H9 (cell line): ENCODE data around the gene MRPS14. TPM values are rescaled to one million over a fixed set of nuclear protein-coding genes. Genes with fewer than 3 reads are reported as not detected.

ENCODE experiments used
- DNase-seq: peaks from one replicate; pipeline ENCODE4 v3.0.0-alpha.2; 2017
- H2AFZ ChIP-seq: one replicate; pipeline ENCODE4 v1.6.1; 2013; ENCODE audit warnings: mild to moderate bottlenecking, low read length, control low read depth, moderate library complexity
- H2AK5ac ChIP-seq: 2 replicates; pipeline ENCODE4 v1.6.1; 2013; ENCODE audit warnings: low read length, control low read depth, mixed read lengths; ENCODE audit not compliant: insufficient read length
- H2BK120ac ChIP-seq: one replicate; pipeline ENCODE4 v1.6.1; 2013; ENCODE audit warnings: low read depth, mild to moderate bottlenecking, low read length, control low read depth, inconsistent platforms; ENCODE audit not compliant: poor library complexity, severe bottlenecking
- H2BK12ac ChIP-seq: 2 replicates; pipeline ENCODE4 v1.6.1; 2013; ENCODE audit warnings: low read length, control low read depth, mixed read lengths, low read depth; ENCODE audit not compliant: insufficient read length
- H2BK15ac ChIP-seq: 2 replicates; pipeline ENCODE4 v1.6.1; 2013; ENCODE audit warnings: low read depth, low read length, control low read depth
- H2BK20ac ChIP-seq: one replicate; pipeline ENCODE4 v1.6.1; 2013; ENCODE audit warnings: low read depth, mild to moderate bottlenecking, low read length, control low read depth, inconsistent platforms; ENCODE audit not compliant: poor library complexity, severe bottlenecking
- H2BK5ac ChIP-seq: 2 replicates; pipeline ENCODE4 v1.6.1; 2013; ENCODE audit warnings: low read length, control low read depth, mixed read lengths; ENCODE audit not compliant: insufficient read length
- H3K14ac ChIP-seq: 2 replicates; pipeline ENCODE4 v1.6.1; 2013; ENCODE audit warnings: low read length, control low read depth; ENCODE audit not compliant: insufficient read depth
- H3K18ac ChIP-seq: 2 replicates; pipeline ENCODE4 v1.6.1; 2013; ENCODE audit warnings: low read depth, mild to moderate bottlenecking, mixed read lengths, low read length, control low read depth; ENCODE audit not compliant: insufficient read length
- H3K23ac ChIP-seq: 2 replicates; pipeline ENCODE4 v1.6.1; 2013; ENCODE audit warnings: low read length, control low read depth, mixed read lengths, low read depth; ENCODE audit not compliant: insufficient read length
- H3K23me2 ChIP-seq: 2 replicates; pipeline ENCODE4 v1.6.1; 2013; ENCODE audit warnings: low read depth, mild to moderate bottlenecking, mixed read lengths, low read length, control low read depth; ENCODE audit not compliant: insufficient read length, poor library complexity, severe bottlenecking
- H3K27ac ChIP-seq: 2 replicates; pipeline ENCODE4 v1.5.1; 2013; ENCODE audit warnings: low read length, control low read depth, mixed read lengths, low read depth; ENCODE audit not compliant: insufficient read length
- H3K27me3 ChIP-seq: 2 replicates; pipeline ENCODE4 v1.6.1; 2013; ENCODE audit warnings: low read length, control low read depth, inconsistent platforms; ENCODE audit not compliant: insufficient read depth
- H3K4ac ChIP-seq: 2 replicates; pipeline ENCODE4 v1.6.1; 2013; ENCODE audit warnings: low read depth, mild to moderate bottlenecking, control low read depth, inconsistent platforms, low read length, moderate library complexity
- H3K4me1 ChIP-seq: 2 replicates; pipeline ENCODE4 v1.6.1; 2013; ENCODE audit warnings: low read length, control low read depth, inconsistent platforms; ENCODE audit not compliant: insufficient read depth
- H3K4me2 ChIP-seq: 2 replicates; pipeline ENCODE4 v1.6.1; 2013; ENCODE audit warnings: low read length, control low read depth, mixed read lengths; ENCODE audit not compliant: insufficient read length, insufficient read depth
- H3K56ac ChIP-seq: 2 replicates; pipeline ENCODE4 v1.6.1; 2013; ENCODE audit warnings: low read depth, mild to moderate bottlenecking, mixed read lengths, low read length, control low read depth; ENCODE audit not compliant: insufficient read length
- H3K79me1 ChIP-seq: 2 replicates; pipeline ENCODE4 v1.6.1; 2013; ENCODE audit warnings: low read depth, mild to moderate bottlenecking, moderate library complexity, low read length, control low read depth, inconsistent platforms; ENCODE audit not compliant: insufficient read depth, poor library complexity, severe bottlenecking
- H3K79me2 ChIP-seq: 2 replicates; pipeline ENCODE4 v1.6.1; 2013; ENCODE audit warnings: low read length, control low read depth, inconsistent platforms; ENCODE audit not compliant: insufficient read depth
- H3K9ac ChIP-seq: 2 replicates; pipeline ENCODE4 v1.6.1; 2013; ENCODE audit warnings: low read length, control low read depth, mixed read lengths; ENCODE audit not compliant: insufficient read length; ENCODE audit errors: extremely low read depth
- H3K9me3 ChIP-seq: one replicate; pipeline ENCODE4 v1.6.1; 2013; ENCODE audit warnings: low read depth, low read length, inconsistent platforms; ENCODE audit not compliant: control insufficient read depth
- H3T11ph ChIP-seq: one replicate; pipeline ENCODE4 v1.6.1; 2013; ENCODE audit warnings: mild to moderate bottlenecking, low read length, control low read depth, inconsistent platforms
- H4K20me1 ChIP-seq: one replicate; pipeline ENCODE4 v1.6.1; 2013; ENCODE audit not compliant: control insufficient read depth, insufficient read length, insufficient read depth
- H4K5ac ChIP-seq: 2 replicates; pipeline ENCODE4 v1.6.1; 2013; ENCODE audit warnings: low read depth, mild to moderate bottlenecking, mixed read lengths, low read length, control low read depth; ENCODE audit not compliant: insufficient read length
- H4K8ac ChIP-seq: replicated peaks from 2 replicates; pipeline ENCODE4 v1.6.1; 2013; ENCODE audit warnings: low read length, control low read depth, mixed read lengths, low read depth; ENCODE audit not compliant: insufficient read length
- H4K91ac ChIP-seq: 2 replicates; pipeline ENCODE4 v1.6.1; 2013; ENCODE audit warnings: low read depth, mild to moderate bottlenecking, moderate library complexity, mixed read lengths, low read length, control low read depth; ENCODE audit not compliant: insufficient read length
- H3K27ac Mint-ChIP-seq, 3 experiments: 2 replicates in 2 of 3; 3 replicates in 1 of 3; pipeline ENCODE4 v1.8.0; 2020 to 2021; ENCODE audit warnings: mixed read lengths in 3 of 3, mild to moderate bottlenecking in 1 of 3, moderate library complexity in 1 of 3
- H3K27me3 Mint-ChIP-seq: 2 replicates; pipeline ENCODE4 v1.8.0; 2021; ENCODE audit warnings: low read depth, mild to moderate bottlenecking, moderate library complexity, mixed read lengths
- H3K36me3 Mint-ChIP-seq, 3 experiments: 2 replicates in 2 of 3; 3 replicates in 1 of 3; pipeline ENCODE4 v1.8.0; 2020 to 2021; ENCODE audit warnings: low read depth in 3 of 3, mixed read lengths in 3 of 3; ENCODE audit not compliant: insufficient read depth in 1 of 3
- H3K4me1 Mint-ChIP-seq, 2 experiments: 2 replicates each; pipeline ENCODE4 v1.8.0; 2020; ENCODE audit warnings: mixed read lengths in 2 of 2
- H3K4me3 Mint-ChIP-seq, 2 experiments: 2 replicates in 1 of 2; 3 replicates in 1 of 2; pipeline ENCODE4 v1.8.0; 2020 to 2021; ENCODE audit warnings: mild to moderate bottlenecking in 2 of 2, mixed read lengths in 2 of 2, moderate library complexity in 1 of 2
- H3K9me3 Mint-ChIP-seq, 2 experiments: 2 replicates in 1 of 2; 3 replicates in 1 of 2; pipeline ENCODE4 v1.8.0; 2020; ENCODE audit warnings: mild to moderate bottlenecking in 2 of 2, mixed read lengths in 2 of 2, moderate library complexity in 1 of 2
- CTCF ChIP-seq: fragments of 200-600 bp; sonication (generic); conservative IDR thresholded peaks from 3 replicates; pipeline ENCODE4 v1.8.0; 2021; ENCODE audit warnings: antibody characterized with exemption, mild to moderate bottlenecking
- WGBS: extraction: QIAGEN DNeasy Blood & Tissue Kit; methylation state at CpG from one replicate; pipeline ENCODE4 v1.1.7; 2013; ENCODE audit warnings: missing lambda C conversion rate, low lambda C conversion rate, mixed read lengths; ENCODE audit not compliant: insufficient read length; ENCODE audit errors: extremely low coverage; 5-methylcytosine and 5-hydroxymethylcytosine counted together
- total RNA-seq: library from RNA; stranded (reverse); gene quantifications from 2 replicates; pipeline ENCODE4 v1.2.1, GENCODE V29; 2021

The MRPS14 gene
- total RNA-seq, 1 experiment from 2014 or later, result 30.6 TPM

DNA sequence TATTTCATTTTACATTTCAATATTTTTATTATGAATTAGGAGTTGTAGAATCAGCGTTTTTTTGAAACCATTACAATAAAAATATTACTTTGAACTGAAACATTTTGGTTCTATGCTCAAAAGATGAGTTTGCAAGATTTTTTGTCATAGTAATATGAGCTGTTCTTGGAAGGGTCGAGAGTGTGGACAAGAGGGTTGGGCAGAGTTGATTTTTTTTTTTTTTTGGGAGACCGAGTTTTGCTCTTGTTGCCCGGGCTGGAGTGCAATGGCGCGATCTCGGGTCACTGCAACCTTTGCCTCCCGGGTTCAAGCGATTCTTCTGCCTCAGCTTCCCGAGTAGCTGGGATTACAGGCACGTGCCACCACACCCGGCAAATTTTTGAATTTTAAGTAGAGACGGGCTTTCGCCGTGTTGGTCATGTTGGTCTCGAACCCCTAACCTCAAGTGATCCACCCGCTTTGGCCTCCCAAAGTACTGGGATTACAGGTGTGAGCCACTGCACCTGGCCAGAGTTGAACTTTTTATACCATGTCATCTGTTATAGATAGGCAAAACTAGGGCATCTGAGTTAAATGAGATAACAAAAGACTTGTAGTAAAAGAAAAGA lies 20.2 kb downstream of the MRPS14 start:
- no peak overlapping the region for H2BK15ac ChIP-seq
- TF ChIP-seq CTCF, result no peak
- no peaks in the 10 kb centered on the region for H3K27me3 ChIP-seq
- H2BK20ac ChIP-seq, result no peak overlapping the region
- no peaks in the 10 kb centered on the region for H3K4me1 ChIP-seq
- H2AFZ ChIP-seq, result no peak overlapping the region
- no peak overlapping the region for H3K27ac ChIP-seq
- no peak overlapping the region for H3K9ac ChIP-seq
- no peak overlapping the region for H4K91ac ChIP-seq
- Mint-ChIP-seq H3K9me3 (no peaks in the 10 kb centered on the region), H3K4me3 (peak overlapping the region in 1 of 2 experiments; percentile 5; a peak in 2 of 5 replicates), H3K4me1 (peaks cover 22 to 24% of the 10 kb centered on the region in 2 experiments), H3K36me3 (peaks cover 11 to 32% (median 27%) of the 10 kb centered on the region in 3 experiments; a peak in 6 of 7 replicates), H3K27ac (peak overlapping the region in 2 of 3 experiments; percentile 31 to 72; a peak in 4 of 7 replicates), H3K27me3 (no peaks in the 10 kb centered on the region)
- H4K5ac ChIP-seq, result no peak overlapping the region
- H3K4me2 ChIP-seq, result no peak overlapping the region
- H3K9me3 ChIP-seq, result no peaks in the 10 kb centered on the region
- DNase-seq, result no peak
- no peak overlapping the region for H2BK5ac ChIP-seq
- no peak overlapping the region for H3K14ac ChIP-seq
- WGBS, result no CpG with 5 or more reads among the region's 17 CpGs
- H3K79me1 ChIP-seq, result no peaks in the 10 kb centered on the region
- H3K4ac ChIP-seq, result no peak overlapping the region
- H4K20me1 ChIP-seq, result no peaks in the 10 kb centered on the region
- H2BK12ac ChIP-seq, result no peak overlapping the region
- H3T11ph ChIP-seq, result no peak overlapping the region
- H2AK5ac ChIP-seq, result no peak overlapping the region
- no peak overlapping the region for H4K8ac ChIP-seq
- peaks cover 5% of the 10 kb centered on the region for H3K23me2 ChIP-seq
- no peak overlapping the region for H3K18ac ChIP-seq
- no peak overlapping the region for H2BK120ac ChIP-seq
- peaks cover 40% of the 10 kb centered on the region; the same call in 1 of the 2 replicates for H3K79me2 ChIP-seq
- H3K56ac ChIP-seq, result no peak overlapping the region
- no peak overlapping the region for H3K23ac ChIP-seq
